Measurements from ENCODE around the gene HS3ST4. TPM values are rescaled to one million over a fixed set of nuclear protein-coding genes. Genes with fewer than 3 reads are reported as not detected.

HS3ST4 gene
- total and polyA plus RNA-seq, 2 of the 8 experiments (the other 6 are each of a cell fraction or from before 2014, with no cell fraction given): 1.9 to 3.3 TPM

GRCh38 chr16:25788637-25789036 is 96.9 kb downstream of the HS3ST4 start:
- Histone ChIP-seq H3K79me2 (ENCODE audit: control insufficient read depth in 1 of 2, insufficient read depth in 2 of 2, low read length in 2 of 2) (no peaks in the 10 kb centered on the region), H3K9me3 (ENCODE audit: insufficient read depth in 2 of 2, low read depth in 1 of 2, low read length in 1 of 2) (no peaks in the 10 kb centered on the region), H2BK120ac (replicated peaks; ENCODE audit: low read depth, low read length) (no peak overlapping the region), H4K91ac (replicated peaks; ENCODE audit: insufficient read length, low read length) (no peak overlapping the region), H3K4me3 (ENCODE audit: extremely low read depth in 1 of 4, insufficient read depth in 2 of 4, low read depth in 3 of 4, low read length in 4 of 4) (no peak overlapping the region), H2BK5ac (ENCODE audit: low read depth, low read length) (no peak overlapping the region), H3K9ac (replicated peaks in 1 of 4; ENCODE audit: extremely low read depth in 1 of 4, low read depth in 3 of 4, low read length in 3 of 4) (no peak overlapping the region), H2AFZ (ENCODE audit: low read length) (no peak overlapping the region), H3K4ac (replicated peaks; ENCODE audit: insufficient read length, low read depth, low read length) (no peak overlapping the region), H3K79me1 (ENCODE audit: low read depth, low read length) (no peaks in the 10 kb centered on the region), H3K27ac (ENCODE audit: low read depth, low read length) (no peak overlapping the region), H3K23me2 (ENCODE audit: low read depth, low read length) (no peaks in the 10 kb centered on the region; the same call in 1 of the 2 replicates), H3K18ac (ENCODE audit: extremely low read depth, low read length) (no peak overlapping the region), H3K4me2 (ENCODE audit: insufficient read depth in 1 of 2, low read depth in 2 of 2, low read length in 2 of 2) (no peak overlapping the region), H2AK5ac (ENCODE audit: low read depth, low read length) (no peak overlapping the region), H3K23ac (ENCODE audit: insufficient read length) (no peak overlapping the region), H2BK15ac (ENCODE audit: low read length) (no peak overlapping the region), H2BK12ac (ENCODE audit: low read depth, low read length) (no peak overlapping the region), H3K14ac (ENCODE audit: insufficient read length) (no peak overlapping the region), H2BK20ac (ENCODE audit: low read length) (no peak overlapping the region), H3K27me3 (replicated peaks in 1 of 4; ENCODE audit: control insufficient read depth in 3 of 4, extremely low read depth in 1 of 4, insufficient read depth in 3 of 4, low read length in 3 of 4) (no peaks in the 10 kb centered on the region), H3K56ac (replicated peaks; ENCODE audit: insufficient read length, low read depth, low read length) (no peak overlapping the region), H4K5ac (ENCODE audit: insufficient read length, low read depth, low read length) (no peak overlapping the region), H3K36me3 (ENCODE audit: control insufficient read depth in 2 of 4, insufficient read depth in 4 of 4, low read length in 3 of 4) (no peaks in the 10 kb centered on the region), H3K4me1 (replicated peaks in 1 of 4; ENCODE audit: control insufficient read depth in 3 of 4, insufficient read depth in 4 of 4, low read length in 3 of 4) (no peaks in the 10 kb centered on the region), H4K8ac (ENCODE audit: extremely low read depth, insufficient read depth, low read length) (no peak overlapping the region), H4K20me1 (replicated peaks in 1 of 2; ENCODE audit: control insufficient read depth in 1 of 2, insufficient read depth in 2 of 2, low read length in 2 of 2) (no peaks in the 10 kb centered on the region)
- CTCF ChIA-PET (ENCODE audit: partially characterized antibody): interaction anchor here (0.6 kb wide), 1 partner anchor 560 kb away, joined by 3 read pairs; no protein-coding TSS in a partner anchor
- WGBS, 2 experiments (ENCODE audit: extremely low coverage in 1 of 2, insufficient coverage in 1 of 2, insufficient read length in 1 of 2, insufficient replicate concordance in 2 of 2, low coverage in 1 of 2, low lambda C conversion rate in 2 of 2, missing lambda C conversion rate in 1 of 2): 91% methylated on average over 1 of the region's 1 CpG; no CpG with 5 or more reads in 1 of the 2 experiments
- TF ChIP-seq EZH2 (IDR thresholded peaks at IDR 0.05; ENCODE audit: low read depth, low read length, severe bottlenecking): no peak
- no peak for TF ChIP-seq ATF2 (IDR thresholded peaks at IDR 0.05; ENCODE audit: low read length)
- no peak for TF ChIP-seq USF2 (IDR thresholded peaks at IDR 0.05; ENCODE audit: low read length)
- no peak for TF ChIP-seq CTCF (IDR thresholded peaks at IDR 0.05; ENCODE audit: control extremely low read depth in 1 of 3, insufficient read depth in 1 of 3, low read depth in 1 of 3, low read length in 3 of 3)
- no peak for TF ChIP-seq POLR2AphosphoS5 (IDR thresholded peaks at IDR 0.05; ENCODE audit: low read depth, low read length)
- POLR2A ChIA-PET (ENCODE audit: partially characterized antibody): no interaction called here
- no peak for DNase-seq (ENCODE audit: low read depth in 1 of 2, low spot score in 2 of 2)
- no peak for FAIRE-seq
